Body of pancreas (tissue), 4 donors: ENCODE measurements around the gene PTBP1.

Experiments
- POLR2A ChIP-seq, 3 donors: fragments of 450-650 bp; IDR thresholded peaks; one replicate each; pipeline ENCODE4 v1.6.1; 2016; ENCODE audit warnings: antibody characterized with exemption in 3 of 3, mild to moderate bottlenecking in 2 of 3
- TF ChIP-seq, protein P1 (sequence below), 7 experiments: fragments of 450-650 bp in 4 of 7; fragments of 200-600 bp in 3 of 7; sonication (generic) in 3 of 7; IDR thresholded peaks; one replicate each; pipeline ENCODE4 v1.5.1; 2016 to 2019; ENCODE audit warnings: antibody characterized with exemption in 7 of 7

DNA sequence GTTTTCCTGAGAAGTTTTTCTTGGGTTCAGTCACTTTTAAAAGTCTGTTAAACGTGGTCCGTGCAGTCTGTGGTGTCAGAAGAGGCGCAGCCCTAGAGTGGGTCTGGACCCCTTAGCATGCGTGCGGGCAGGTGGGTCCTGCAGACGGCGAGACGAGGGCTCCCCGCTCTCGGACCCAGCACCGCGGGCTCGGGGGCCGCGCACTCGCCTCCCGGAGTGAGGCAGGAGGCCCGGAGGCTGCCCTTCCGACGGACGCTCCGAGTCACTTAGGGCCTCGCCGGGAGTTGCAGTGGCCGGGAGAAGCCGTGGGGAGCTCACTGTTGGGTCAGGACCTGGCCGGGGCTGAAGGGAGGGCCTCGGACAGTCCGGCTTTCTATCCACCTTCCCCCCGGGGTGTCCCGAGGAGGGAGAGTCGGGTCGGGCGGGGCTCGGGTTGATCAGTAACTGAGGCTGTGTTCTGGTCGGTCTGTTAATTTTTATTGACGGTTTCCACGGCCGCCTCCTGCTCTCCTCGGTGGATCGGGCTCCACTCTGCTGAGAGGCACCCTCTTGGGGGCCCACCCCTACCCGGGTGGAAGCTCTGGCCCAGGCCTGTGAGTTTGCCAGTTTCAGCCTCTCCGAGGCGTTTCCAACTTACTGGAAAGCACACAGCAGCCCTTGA, 1.3 kb downstream of the PTBP1 start:
- no peak for TF ChIP-seq POLR2A (IDR thresholded peaks at IDR 0.05)
- TF ChIP-seq, protein P1, sequence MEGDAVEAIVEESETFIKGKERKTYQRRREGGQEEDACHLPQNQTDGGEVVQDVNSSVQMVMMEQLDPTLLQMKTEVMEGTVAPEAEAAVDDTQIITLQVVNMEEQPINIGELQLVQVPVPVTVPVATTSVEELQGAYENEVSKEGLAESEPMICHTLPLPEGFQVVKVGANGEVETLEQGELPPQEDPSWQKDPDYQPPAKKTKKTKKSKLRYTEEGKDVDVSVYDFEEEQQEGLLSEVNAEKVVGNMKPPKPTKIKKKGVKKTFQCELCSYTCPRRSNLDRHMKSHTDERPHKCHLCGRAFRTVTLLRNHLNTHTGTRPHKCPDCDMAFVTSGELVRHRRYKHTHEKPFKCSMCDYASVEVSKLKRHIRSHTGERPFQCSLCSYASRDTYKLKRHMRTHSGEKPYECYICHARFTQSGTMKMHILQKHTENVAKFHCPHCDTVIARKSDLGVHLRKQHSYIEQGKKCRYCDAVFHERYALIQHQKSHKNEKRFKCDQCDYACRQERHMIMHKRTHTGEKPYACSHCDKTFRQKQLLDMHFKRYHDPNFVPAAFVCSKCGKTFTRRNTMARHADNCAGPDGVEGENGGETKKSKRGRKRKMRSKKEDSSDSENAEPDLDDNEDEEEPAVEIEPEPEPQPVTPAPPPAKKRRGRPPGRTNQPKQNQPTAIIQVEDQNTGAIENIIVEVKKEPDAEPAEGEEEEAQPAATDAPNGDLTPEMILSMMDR (IDR thresholded peaks at IDR 0.05), result no peak
